ENCODE measurements around the gene RSPH3.
"Not testable (repeated sequence)": the region's sequence is repeated elsewhere in the genome, so short reads cannot be mapped to it uniquely, and the experiment has no call there.

RSPH3 gene

GRCh38 chr6:158972241-158973233 lies 27.5 kb downstream of the RSPH3 start:
- no peak for DNase-seq (ENCODE audit: low spot score)

DNA sequence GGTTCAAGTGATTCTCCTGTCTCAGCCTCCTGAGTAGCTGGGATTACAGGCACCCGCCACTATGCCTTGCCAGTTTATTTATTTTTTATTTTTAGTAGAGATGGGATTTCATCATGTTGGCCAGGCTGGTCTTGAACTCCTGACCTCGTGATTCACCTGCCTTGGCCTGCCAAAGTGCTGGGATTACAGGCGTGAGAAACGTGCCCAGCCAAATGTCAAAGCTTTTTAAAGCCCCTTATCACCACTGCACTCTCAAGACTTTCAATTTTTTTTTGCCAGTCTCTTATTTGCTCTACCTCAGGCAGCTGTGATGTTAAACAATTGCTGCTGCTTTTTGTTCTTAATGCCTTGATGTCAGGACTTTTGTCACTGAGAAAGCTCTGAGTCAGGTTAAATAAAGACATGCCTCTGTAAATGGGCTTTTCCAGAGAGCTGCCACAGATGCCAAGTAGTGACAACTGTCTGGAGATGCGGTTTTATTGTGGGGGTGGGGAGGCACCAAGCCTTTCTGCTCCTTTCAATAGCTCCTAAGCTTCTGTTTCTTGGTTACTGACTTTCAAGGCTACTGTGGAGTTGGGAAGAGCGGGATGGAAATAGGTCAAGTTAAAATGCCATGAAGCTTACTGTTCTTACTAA lies 29.2 kb downstream of the RSPH3 start:
- no peak for DNase-seq (ENCODE audit: low spot score)

DNA sequence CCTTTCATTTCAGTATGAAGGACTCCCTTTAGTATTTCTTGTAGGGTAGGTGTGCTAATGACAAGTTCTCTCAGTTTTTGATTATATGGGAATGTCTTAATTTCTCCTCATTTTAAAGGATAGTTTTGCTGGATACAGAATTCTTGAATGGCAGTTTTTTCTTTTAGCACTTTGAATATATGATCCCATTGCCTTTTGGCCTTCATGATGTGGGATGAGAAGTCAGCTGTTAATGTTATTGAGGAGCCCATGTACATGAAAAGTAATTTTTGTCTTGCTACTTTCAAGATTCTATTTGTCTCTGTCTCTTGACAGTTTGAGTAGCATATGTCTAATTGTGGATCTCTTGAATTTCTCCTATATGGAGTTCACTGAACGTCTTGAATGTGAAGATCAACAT lies 30.9 kb downstream of the RSPH3 start:
- DNase-seq (ENCODE audit: low spot score) = no peak

- no peak for DNase-seq (ENCODE audit: low spot score)
Measured at GRCh38 chr6:158963020-158963808, 36.8 kb downstream of the RSPH3 start.

GRCh38 chr6:158962371-158962770 lies 37.6 kb downstream of the RSPH3 start:
- no peak for DNase-seq (ENCODE audit: low spot score)

DNA sequence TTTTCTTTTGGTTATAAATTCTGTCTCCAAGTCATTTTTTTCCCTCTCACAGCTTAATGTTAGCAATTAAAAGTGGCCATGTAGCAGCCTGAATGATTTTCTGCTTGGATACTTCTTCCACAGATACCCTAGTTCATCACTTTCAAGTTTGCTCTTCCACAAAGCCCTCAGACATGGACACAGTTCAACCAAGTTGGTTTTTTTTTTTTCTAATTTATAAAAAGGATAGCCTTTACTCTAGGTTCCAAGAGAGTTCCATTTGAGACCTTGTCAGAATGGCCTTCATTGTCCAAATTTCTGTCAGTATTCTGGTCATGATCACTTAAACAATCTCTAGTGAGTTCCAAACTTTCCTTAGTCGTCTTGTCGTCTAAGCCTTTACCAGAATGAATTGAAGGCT lies 40.0 kb downstream of the RSPH3 start:
- DNase-seq (ENCODE audit: low spot score) = no peak

GRCh38 chr6:158959552-158959951 lies 40.5 kb downstream of the RSPH3 start:
- DNase-seq (ENCODE audit: low spot score) = no peak

DNA sequence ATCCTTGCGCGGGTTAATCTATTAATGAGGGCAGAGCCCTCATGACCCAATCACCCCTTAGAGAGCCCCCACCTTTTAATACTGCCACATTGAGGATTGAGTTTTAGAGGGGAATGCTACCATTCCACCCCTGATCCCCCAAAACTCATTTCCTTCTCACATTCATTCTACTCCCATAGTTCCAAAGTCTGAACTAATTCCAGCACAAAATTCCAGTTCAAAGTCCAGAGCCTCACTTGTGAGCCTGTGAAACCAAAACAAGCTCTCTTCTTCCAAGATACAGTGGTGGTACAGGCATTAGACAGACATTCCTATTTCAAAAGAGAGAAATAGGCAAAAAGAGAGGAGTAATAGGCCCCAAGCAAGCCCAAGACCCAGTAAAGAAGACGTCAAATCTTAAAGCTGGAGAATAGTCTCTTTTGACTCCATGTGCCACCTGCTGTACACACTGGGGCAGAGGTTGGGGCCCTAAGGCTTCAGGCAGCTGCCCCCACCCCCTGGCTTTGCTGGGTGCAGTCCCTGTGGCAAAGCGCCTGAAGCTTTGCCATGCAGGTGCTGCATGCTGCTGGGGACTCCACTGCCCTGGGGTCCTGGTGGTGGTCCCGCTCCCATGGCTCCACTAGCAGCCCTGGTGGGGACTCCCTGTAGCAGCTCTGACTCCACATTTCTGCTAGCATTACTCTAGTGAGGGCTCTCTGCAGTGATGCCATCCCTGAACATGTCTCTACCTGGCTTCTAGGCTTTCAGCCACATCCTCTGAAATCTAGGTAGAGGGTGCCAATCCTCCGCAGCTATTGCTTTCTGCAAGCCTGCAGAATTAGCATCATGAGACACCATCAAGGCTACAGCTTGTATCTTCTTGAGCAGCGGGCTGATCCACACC lies 41.3 kb downstream of the RSPH3 start:
- DNase-seq (ENCODE audit: low spot score) = no peak

- DNase-seq (ENCODE audit: low spot score) = no peak
Measured at GRCh38 chr6:158955255-158955654, 44.7 kb downstream of the RSPH3 start.

DNA sequence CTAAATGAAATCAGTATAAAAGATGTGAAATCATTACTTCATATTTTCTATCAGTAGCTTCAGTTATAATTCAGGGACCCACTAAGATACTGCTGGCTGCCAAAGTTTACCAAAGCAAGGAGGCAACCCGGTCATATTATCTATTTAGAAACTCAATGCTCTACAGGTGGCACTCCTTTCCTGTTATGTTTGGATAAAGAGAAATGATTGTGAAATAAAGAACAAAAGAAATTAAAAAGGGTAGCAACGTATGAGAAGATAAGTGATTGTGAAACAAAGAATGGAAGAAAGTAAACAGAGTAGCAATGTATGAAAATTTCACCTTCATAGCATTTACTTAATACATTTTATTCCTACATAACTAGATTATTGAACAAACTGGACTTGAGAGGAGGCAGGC lies 45.2 kb downstream of the RSPH3 start:
- no peak for DNase-seq (ENCODE audit: low spot score)

DNA sequence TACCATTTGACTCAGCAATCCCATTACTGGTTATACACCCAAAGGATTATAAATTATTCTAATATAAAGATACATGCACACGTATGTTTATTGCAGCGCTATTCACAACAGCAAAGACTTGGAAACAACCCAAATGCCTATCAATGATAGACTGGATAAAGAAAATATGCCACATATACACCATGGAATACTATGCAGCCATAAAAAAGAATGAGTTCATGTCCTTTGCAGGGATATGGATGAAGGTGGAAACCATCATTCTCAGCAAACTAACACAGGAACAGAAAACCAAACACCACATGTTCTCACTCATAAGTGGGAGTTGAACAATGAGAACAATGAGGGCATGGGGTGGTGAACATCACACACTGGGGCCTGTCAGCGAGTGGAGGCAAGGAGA lies 48.0 kb downstream of the RSPH3 start:
- DNase-seq (ENCODE audit: low spot score) = not testable (repeated sequence)

DNA sequence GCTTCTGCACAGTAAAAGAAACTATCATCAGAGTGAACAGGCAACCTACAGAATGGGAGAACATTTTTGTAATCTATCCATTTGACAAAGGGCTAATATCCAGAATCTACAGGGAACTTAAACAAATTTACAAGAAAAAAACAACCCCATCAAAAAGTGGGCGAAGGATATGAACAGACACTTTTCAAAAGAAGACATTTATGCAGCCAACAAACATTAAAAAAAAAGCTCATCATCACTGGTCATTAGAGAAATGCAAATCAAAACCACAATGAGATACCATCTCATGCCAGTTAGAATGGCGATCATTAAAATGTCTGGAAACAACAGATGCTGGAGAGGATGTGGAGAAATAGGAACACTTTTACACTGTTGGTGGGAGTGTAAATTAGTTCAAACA lies 48.4 kb downstream of the RSPH3 start:
- DNase-seq (ENCODE audit: low spot score) = not testable (repeated sequence)

DNA sequence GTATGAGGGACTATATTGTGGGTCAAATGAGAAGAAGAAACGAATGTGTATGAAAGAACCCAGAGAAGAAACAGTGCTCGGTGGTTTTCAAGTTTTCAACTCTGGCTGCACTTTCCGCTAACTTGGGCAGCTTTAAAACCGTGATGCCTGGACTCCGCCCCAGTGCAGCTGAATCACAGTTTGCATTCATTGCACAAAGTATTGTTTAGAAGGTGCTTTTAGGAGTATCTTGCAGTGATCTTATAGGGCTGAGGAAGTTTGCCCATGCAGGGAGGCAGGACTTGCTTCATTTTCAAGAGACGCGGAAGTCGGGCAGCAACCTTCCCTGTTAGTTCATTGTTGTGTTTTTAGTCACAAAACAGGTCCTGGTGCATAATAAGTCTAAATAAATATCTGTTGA lies 52.7 kb downstream of the RSPH3 start:
- DNase-seq (ENCODE audit: low spot score) = no peak

DNA sequence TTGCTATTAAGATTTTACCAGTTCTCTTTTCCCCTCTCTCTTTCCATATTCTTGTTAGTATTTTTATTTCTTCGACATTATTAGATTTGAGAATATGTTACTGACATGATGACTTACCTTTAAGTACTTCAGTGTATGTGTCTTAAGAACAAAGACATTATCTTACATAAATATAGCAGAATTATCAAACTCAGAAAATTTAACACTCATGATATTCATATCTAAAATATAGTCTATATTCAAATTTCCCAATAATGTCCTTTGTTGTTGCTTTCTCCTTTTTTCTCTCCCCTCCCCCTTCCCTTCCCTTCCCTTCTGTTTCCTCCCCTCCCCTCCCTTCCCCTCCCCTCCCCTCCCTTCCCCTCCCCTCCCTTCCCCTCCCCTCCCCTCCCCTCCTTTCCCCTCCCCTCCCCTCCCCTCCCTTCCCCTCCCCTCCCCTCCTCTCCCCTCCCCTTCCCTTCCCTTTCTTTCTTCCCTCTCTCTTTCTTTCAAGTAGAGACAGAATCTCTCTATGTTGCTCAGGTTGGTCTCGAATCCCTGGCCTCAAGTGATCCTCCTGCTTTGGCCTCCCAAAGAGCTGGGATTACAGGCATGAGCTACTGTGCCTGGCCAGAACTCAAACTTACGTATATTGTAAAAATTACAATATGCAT lies 56.5 kb downstream of the RSPH3 start:
- DNase-seq (ENCODE audit: low spot score) = no peak

DNA sequence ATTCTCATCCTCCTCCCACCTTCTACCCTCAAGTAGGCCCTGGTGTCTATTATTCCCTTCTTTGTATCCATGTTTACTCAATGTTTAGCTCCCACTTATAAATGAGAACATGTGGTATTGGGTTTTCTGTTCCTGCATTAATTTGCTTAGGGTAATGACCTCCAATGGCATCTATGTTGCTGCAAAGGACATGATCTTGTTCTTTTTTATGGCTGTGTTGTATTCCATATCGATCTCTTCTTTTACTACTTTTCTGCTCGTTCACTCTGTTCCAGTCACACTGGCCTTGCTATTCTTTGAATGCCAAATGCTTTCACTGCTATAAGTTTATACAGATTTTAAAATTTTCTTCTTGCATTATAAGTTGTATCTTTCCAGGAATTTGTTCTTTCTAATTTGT lies 57.7 kb downstream of the RSPH3 start:
- no peak for DNase-seq (ENCODE audit: low spot score)

GRCh38 chr6:158941246-158941645 lies 58.8 kb downstream of the RSPH3 start:
- no peak for DNase-seq (ENCODE audit: low spot score)

DNA sequence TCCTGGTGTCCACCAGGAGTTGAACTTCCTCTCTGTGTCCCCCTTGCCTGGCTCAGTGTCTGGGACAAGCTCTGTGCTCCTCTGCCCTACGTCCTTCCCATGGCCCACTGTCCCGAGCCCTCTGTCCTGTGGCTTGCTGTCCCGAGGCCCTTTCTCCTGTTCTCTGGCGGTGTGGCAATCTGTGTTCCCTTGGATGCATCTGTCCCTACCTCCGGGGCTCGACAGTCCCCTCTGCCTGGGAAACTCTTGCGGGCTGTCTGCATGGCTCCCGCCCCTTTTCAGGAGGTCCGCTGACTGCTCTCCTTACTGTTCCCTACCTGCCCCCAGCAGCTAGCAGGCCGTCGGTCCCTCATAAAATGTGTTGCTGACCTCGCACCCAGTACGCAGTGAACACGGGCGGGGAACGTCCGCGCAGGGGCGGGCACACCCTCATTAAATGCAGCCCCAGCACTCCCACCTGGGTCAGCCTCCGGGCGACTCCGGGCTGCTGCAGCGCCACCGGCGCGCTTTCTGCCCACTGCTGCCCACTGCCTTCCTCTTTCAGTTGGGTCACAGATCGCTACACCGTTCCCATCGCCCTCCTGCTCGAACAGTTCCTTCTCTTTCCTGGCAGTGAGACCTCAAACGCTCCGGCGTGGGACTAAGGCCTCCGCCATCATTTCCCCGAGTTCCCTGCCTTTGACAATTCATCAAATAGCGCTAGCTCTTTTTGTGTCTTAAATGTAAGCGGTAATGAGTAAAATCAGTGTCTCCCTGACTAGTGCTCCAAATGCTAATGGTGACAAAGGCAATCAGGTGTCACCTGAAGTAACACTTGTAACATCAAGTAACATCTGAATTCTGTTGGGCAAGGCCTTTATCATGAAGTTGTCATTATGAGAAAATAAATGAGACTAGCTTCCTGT lies 60.5 kb downstream of the RSPH3 start:
- no peak for DNase-seq (ENCODE audit: low spot score)

DNA sequence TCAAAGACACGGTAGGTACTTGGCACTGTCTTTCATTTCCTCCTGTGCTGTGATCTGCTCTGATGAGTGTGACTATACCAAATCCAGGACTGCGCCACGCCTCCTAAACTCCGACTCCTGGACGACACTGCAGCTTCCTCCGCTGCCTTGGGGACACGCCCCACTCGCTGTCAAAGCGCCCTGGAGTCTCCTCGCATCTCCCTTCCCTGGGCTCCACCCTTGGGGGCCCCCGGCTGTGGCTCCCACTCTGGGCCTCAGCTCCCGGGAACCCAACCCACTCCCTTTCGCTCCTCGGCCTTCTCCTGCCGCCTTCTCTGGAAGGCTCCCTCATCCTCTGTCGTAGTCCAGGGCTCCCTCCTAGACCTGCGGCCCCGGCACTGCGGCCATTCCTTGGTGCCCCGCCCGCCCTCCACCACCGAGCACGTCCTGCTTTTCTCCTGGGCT lies 61.2 kb downstream of the RSPH3 start:
- no peak for DNase-seq (ENCODE audit: low spot score)

DNA sequence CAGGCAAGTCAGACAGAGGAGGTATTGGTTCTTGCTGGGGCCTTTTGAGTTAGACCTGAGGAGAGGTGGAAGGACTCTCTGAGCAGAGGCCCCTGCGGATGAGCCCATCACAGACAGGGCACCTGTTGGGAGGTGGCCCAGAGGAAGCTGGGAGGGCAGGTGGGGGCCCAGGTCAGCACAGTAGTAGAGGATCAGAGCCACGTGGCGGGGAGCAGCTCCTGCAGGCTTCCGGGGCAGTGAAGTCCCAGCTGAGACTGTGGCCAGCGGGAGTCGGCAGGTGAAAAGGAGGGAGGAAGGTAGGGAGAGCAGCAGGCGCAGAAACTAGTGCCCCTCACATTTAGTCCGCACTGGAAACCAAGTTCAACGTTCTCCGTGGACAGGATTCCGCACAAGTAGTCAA lies 61.8 kb downstream of the RSPH3 start:
- no peak for DNase-seq (ENCODE audit: low spot score)

- no peak for DNase-seq (ENCODE audit: low spot score)
Measured at GRCh38 chr6:158934157-158934556, 65.8 kb downstream of the RSPH3 start.

All from left forelimb (tissue), 1 donor.